Measurements from ENCODE around the gene DSG3. TPM values are rescaled to one million over a fixed set of nuclear protein-coding genes. Genes with fewer than 3 reads are reported as not detected.
A peak's percentile ranks its signal among the peaks of the same experiment; 100 is the strongest.

The DSG3 gene
- not detected for total RNA-seq
- polyA plus RNA-seq (ENCODE audit: insufficient read depth, low read depth, low replicate concordance), result not detected
- long read RNA-seq, donor 1, result 0 reads
- long read RNA-seq, donor 2, result 0 reads
- long read RNA-seq, donor 3, result 0 reads
- long read RNA-seq, donor 4, result 0 reads
- long read RNA-seq, donor 5, result 0 reads
- long read RNA-seq, donor 6, result 0 reads
- long read RNA-seq, donor 7, result 0 reads
- long read RNA-seq, donor 8, result 0 reads
- long read RNA-seq, donor 9, result 0 reads
- long read RNA-seq, donor 10, result 0 reads

- TF ChIP-seq CTCF (IDR thresholded peaks at IDR 0.05; ENCODE audit: borderline replicate concordance, extremely low read depth, insufficient read depth), result no peak
- no peaks in the 10 kb centered on the region for H3K9me3 ChIP-seq (ENCODE audit: control insufficient read depth in 2 of 3, insufficient read depth in 1 of 3, low read length in 3 of 3)
- H3K36me3 ChIP-seq (ENCODE audit: control insufficient read depth in 2 of 3, insufficient read depth in 3 of 3, low read length in 3 of 3), result no peaks in the 10 kb centered on the region
- DNase-seq (no peak), FAIRE-seq (no peak)
- no peaks in the 10 kb centered on the region for H3K4me1 ChIP-seq (ENCODE audit: control insufficient read depth in 2 of 3, insufficient read depth in 2 of 3, low read depth in 1 of 3, low read length in 3 of 3)
- no peak within 1 kb of the TSS for H3K27ac ChIP-seq (ENCODE audit: low read depth in 2 of 2, low read length in 2 of 2)
- H3K9ac ChIP-seq (ENCODE audit: low read length in 3 of 3), result no peak within 1 kb of the TSS
- H3K27me3 ChIP-seq (ENCODE audit: control insufficient read depth, insufficient read depth, low read length), result no peaks in the 10 kb centered on the region
- intact Hi-C loops (cut with DNase I), result no loop called here
- no peak within 1 kb of the TSS for H3K4me3 ChIP-seq (ENCODE audit: low read length in 3 of 3)
Observed at GRCh38 chr18:31447530-31448191, at the start of gene DSG3. DSG3 (plus strand) TSS chr18:31447741; CDS start chr18:31447878, 137 bp downstream.

DNA sequence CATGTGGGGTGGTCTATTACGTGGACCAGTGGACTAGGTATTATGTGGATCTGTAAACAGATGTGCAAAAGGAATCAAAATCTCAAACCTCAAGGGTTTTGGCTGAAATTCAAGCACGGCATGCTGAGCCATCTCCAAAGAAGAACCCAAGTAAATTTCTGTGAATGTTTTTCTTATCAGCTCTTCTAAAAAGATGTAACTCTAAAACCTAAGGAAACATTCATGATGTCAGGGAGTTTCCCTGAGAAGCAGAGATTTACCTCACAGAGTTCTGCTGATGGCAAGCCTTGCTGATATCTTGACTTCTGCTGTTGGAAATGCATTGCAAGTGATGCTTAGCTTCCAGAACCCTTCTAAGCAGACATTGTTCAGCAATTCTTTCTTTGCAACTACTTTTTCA, 49.4 kb upstream of the DSG3 start:
- Histone ChIP-seq H3K9me3 (ENCODE audit: control insufficient read depth in 2 of 3, insufficient read depth in 1 of 3, low read length in 3 of 3) (no peaks in the 10 kb centered on the region), H3K4me3 (ENCODE audit: low read length in 3 of 3) (no peak overlapping the region), H3K27me3 (ENCODE audit: control insufficient read depth, insufficient read depth, low read length) (no peaks in the 10 kb centered on the region), H3K36me3 (ENCODE audit: control insufficient read depth in 2 of 3, insufficient read depth in 3 of 3, low read length in 3 of 3) (no peaks in the 10 kb centered on the region), H3K4me1 (ENCODE audit: control insufficient read depth in 2 of 3, insufficient read depth in 2 of 3, low read depth in 1 of 3, low read length in 3 of 3) (peaks cover 0 to 3% (median 0%) of the 10 kb centered on the region in 3 donors), H3K27ac (ENCODE audit: low read depth in 2 of 2, low read length in 2 of 2) (no peak overlapping the region), H3K9ac (ENCODE audit: low read length in 3 of 3) (no peak overlapping the region)
- no peak for DNase-seq
- no peak for TF ChIP-seq CTCF (IDR thresholded peaks at IDR 0.05; ENCODE audit: borderline replicate concordance, extremely low read depth, insufficient read depth)
- intact Hi-C loops (cut with DNase I), result no loop called here
- FAIRE-seq, result no peak

- FAIRE-seq (no peak), DNase-seq (peak in 2 of 5 donors; percentile 31 to 49)
- no peak for TF ChIP-seq CTCF (IDR thresholded peaks at IDR 0.05; ENCODE audit: borderline replicate concordance, extremely low read depth, insufficient read depth)
- Histone ChIP-seq H3K4me1 (ENCODE audit: control insufficient read depth in 2 of 3, insufficient read depth in 2 of 3, low read depth in 1 of 3, low read length in 3 of 3) (peaks cover 0 to 3% (median 0%) of the 10 kb centered on the region in 3 donors), H3K27me3 (ENCODE audit: control insufficient read depth, insufficient read depth, low read length) (no peaks in the 10 kb centered on the region), H3K36me3 (ENCODE audit: control insufficient read depth in 2 of 3, insufficient read depth in 3 of 3, low read length in 3 of 3) (no peaks in the 10 kb centered on the region), H3K27ac (ENCODE audit: low read depth in 2 of 2, low read length in 2 of 2) (no peak overlapping the region), H3K9ac (ENCODE audit: low read length in 3 of 3) (no peak overlapping the region), H3K4me3 (ENCODE audit: low read length in 3 of 3) (no peak overlapping the region), H3K9me3 (ENCODE audit: control insufficient read depth in 2 of 3, insufficient read depth in 1 of 3, low read length in 3 of 3) (no peaks in the 10 kb centered on the region)
- intact Hi-C loops (cut with DNase I), result no loop called here
Observed at GRCh38 chr18:31399306-31400032, 48.1 kb upstream of the DSG3 start.

All from kidney (tissue), 22 donors.